GM18498 (cell line): ENCODE data around the gene GPC3.
A peak's percentile ranks its signal among the peaks of the same experiment; 100 is the strongest.
"Not testable (repeated sequence)": the region's sequence is repeated elsewhere in the genome, so short reads cannot be mapped to it uniquely, and the experiment has no call there.

Experiments
- ATAC-seq: cut with Tn5 transposase; IDR thresholded peaks from one replicate; pipeline ENCODE4 v1.9.1; 2021; ENCODE audit warnings: mild to moderate bottlenecking, moderate library complexity; ENCODE audit not compliant: unreplicated experiment

GPC3 gene

DNA sequence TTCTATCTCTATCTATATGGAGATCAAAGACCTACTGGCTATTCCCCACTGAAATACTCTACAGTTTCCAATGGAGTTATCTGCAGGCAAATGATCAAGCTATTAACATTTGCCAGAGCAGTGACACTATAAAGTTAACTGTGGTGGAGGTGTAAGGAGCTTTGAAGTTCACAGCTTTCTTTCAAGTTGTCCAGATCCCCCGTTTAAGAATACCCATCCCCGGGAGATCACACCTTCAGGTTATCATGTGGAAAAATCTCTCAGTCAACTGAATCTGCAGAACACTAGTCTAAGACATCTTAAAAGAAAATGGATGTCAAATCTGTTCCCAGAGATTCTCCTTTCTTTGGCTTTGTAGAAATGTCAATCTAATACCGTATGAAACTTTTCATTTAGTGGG lies 80.1 kb downstream of the GPC3 start:
- ATAC-seq: no peak

DNA sequence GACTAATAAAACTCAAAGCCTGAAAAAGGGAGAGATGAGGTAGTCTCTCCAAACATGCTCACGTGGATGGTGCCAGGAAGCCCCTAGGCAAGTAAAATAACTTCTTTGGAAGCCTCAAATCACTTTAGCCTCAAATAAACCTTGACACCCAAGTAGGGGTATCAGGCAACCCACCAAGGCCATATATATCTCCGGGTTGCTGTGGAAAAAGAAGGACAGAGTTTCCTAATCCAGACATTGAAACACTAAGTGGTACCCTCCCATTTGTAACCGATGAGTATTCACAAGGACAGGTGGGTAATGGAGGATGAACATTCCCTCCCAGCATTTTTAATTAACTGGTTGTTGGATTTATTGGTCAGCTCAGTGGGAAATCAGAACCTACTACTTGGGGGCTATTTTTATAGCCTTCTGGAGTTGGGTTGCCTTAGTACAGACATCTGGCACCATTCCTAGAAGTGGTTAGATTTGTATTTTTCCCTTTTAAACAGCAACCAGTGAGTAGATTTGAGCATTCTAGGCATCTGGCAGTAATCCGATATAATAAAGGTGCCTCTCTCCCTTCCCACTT lies 87.7 kb downstream of the GPC3 start:
- no peak for ATAC-seq

DNA sequence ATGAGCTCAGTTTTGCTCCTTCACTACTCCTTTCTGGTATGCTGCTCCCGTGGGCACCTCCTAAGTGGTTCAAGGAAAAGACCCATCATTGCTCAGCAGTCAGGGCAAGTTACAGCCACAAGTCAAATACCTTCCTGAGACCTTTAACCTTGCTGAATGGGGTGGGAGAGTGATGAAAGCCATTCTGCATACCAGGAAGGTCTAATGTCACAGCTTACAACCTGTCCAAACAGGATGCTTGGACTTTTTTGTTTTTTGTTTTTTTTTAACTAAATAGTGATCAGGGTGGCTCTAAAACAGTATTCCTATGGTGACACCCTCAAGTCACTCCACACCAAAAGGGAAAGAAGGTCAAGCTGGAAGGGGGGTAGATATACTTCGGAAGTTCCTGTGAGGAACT lies 93.1 kb downstream of the GPC3 start:
- no peak for ATAC-seq

DNA sequence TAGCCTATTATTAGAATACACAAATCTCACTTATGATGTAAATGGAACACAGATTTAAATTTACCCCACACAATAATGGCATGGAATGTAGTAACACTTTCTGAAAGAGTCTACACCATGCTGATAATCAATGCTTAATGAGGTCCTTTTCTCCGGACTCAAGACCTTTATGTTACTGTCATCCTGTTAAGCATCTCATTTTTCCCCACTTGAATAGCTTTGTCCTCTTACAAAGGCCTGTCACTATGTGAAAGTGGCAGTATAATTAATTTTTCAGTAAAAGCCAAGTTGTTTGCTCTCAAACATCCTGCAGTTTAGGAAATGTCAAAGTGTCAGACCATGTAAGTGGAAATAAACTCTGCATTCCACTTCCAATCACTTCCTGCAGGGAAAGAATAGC lies 96.4 kb downstream of the GPC3 start:
- no peak for ATAC-seq

DNA sequence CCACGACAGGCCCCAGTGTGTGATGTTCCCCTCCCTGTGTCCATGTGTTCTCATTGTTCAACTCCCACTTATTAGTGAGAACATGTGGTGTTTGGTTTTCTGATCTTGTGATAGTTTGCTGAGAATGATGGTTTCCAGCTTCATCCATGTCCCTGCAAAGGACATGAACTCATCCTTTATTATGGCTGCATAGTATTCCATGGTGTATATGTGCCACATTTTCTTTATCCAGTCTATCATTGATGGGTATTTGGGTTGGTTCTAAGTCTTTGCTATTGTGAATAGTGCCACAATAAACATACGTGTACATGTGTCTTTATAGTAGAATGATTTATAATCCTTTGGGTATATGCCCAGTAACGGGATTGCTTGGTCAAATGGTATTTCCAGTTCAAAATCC lies 97.3 kb downstream of the GPC3 start:
- ATAC-seq: not testable (repeated sequence)

DNA sequence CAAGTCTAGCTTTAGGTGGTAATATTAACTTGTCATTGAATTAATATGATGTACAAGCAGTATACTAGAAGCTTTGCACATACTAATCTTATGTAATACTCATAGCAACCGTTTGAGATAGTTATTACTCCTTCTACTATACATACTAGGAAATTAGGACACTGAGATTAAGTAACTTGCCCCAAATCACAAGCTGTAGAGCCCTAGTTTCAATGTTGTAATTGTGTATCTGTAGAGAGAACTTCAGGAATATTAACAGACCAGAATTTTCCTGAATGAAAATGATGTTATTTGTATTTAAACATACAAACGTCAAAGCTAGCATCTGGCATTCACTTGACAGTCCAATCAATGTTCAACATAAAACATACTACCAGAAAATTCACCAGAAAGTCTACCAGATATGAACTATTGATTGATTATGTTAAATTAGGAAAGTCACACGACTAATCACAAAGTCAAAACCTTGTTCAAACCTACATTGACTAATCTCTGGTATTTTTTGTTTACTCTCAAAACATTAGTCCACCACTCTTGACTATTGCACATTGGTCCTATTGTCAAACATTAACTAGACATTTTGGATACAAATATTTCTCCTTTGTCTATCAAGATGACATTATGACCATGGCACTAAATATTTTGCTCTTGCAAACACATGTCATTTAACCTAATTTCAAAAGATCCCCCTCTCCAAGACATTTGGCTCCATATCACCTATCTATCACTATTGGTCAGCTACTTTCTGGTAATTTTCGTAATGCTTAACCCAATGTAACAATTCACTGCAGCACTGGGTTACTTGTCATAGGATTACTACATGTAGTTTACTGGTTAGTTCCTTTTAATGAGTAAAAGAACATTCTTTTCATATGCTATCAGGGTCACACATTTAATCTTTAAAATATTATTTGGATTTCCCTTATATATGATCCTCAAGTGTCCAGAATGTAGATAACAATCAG lies 100.7 kb downstream of the GPC3 start:
- ATAC-seq: no peak

DNA sequence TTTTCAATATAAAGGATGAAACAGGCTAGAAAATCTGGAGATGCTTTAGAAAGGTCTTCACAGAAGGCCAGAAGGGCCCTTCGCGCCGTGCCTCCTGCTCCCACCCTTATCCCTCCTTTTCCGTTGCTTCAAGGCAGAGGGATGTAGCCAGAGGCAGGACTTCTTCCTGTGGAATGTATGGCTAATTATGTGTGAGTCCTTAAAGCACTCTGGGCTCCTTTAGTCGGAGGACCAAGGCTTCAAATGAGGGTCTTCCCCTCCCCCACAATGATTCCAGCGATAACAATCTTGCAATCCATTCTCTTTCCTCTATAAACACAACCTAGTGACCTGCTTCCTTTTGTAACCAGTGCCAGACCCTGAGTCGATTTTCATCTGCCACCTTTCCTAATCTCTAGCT lies 103.5 kb downstream of the GPC3 start:
- no peak for ATAC-seq

DNA sequence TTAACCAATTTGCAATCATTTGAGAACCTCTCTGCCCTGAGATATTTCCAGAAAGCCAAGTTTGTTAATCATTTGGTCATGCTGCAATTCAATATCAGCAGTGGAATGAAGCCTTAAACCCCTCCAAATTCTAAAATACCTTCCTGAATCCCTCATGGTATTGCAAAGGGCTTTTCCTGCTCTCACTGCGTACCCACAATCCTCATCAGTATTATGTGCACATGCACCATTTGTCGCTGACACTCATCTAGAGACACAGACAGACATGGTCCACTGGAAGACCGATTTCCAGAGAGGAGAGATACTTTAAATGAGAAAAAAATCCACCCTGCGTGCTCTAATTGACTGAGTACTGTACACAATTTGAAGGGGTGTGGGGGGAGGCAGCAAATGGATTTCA lies 104.4 kb downstream of the GPC3 start:
- ATAC-seq: no peak

DNA sequence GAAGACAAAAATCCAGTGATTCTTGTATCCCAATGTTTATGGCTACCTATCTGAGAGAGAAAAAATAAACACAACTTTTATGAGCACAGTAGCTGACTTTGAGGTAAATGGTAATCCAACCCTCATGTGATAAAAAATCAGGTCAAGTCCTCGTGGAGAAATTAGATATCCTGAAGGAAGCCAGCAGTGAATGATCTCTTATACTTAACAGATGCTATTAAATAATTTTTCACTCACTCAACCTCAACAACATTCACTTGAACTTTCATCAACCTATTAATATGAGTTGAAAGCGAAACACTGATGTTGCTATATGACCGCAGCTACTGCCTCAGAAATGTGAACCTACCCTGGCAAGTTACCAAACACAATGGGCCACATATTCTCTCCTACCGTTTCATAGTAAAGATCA lies 105.4 kb downstream of the GPC3 start:
- ATAC-seq: peak; percentile 75

DNA sequence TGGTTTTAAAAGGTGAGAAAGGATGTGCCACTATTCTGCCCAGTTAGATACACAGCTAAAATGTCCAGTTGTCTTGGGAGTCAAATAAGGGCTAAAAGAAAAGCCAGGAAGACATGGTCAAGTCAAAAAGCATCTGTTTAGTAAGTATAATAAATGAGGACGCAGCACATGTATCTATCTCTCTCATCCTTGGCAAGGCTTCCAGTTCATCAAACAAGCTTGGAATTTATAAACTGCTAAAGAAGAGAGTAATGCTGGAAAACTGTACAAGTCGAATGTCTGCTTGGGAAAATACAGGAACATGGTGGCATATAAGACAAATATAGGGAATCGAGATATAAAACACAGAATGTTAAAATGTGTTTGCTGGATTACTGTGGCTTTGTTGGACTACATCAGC lies 106.7 kb downstream of the GPC3 start:
- ATAC-seq: no peak

DNA sequence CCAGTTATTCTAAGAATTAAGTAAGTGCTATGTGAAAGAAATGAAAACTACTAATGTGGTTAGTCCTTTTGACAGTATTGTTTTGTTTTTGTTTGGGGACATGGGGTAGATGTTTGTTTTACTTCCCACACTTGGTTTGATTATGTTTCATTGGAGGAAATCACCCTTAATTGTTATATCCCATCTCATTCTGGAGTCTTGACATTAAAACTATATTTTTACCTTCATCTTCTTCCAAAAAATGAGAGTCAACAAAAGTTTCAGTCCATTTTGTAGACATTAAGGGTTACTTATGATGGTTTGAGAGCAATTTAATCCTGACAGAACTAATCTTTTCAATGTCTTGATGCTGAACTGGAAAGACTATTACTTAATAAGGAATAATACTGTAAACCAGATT lies 108.7 kb downstream of the GPC3 start:
- no peak for ATAC-seq

DNA sequence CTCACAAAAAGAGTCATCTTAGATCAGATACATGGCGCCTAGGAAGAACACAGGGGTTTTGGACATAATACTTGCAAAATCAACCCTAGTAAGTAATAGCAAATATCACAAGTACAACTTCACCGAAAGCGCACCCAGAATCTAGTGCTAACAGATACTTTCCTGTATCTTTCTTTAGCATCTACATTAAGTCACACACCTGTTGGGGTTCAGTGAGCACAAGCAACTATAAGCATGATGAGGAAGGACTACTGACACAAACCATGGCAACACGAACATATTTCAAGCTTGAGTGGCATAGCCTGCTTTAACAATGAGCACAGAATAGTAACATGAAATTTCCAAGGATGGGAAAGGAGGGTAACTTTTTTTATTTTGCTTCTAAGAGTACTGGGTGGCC lies 116.1 kb downstream of the GPC3 start:
- peak; percentile 46 for ATAC-seq

DNA sequence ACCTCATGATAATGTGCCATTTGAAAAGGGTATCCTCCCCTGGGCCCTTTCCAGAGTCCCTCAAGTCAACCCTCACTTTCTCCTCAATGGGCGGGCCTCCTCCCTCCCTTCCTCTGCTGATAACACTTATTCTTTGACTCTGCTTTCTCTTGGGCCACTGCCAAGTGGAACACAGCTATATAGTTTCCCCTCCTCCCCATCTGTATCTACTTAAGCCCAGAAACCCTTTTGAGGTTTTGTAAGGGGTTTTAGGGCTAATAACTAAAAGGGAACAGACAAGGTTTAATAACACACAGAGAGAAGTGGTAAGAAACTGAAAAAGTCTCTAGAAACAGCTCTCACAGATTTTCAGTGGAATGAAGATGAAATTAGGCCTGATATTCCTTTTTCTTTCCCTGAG lies 116.7 kb downstream of the GPC3 start:
- peak; percentile 76 for ATAC-seq

DNA sequence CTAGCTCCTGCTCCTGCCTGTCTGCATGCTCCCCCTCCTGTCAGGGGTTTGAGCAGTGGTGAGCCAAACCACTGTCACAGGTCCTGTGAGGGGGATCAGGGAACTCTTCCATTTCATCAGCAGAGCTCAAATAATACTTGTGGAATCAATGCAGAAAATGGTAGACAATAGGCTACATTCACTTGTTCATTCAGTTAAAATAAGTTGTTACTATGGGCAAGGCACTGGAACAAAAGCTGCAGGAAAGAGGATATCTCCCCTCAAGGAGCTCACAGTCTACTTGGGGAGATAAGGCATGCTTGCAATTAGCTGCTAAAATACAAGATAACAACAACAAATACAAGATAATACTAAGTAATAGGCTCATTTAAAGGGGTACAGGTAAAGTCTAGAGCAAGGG lies 117.1 kb downstream of the GPC3 start:
- ATAC-seq: no peak

DNA sequence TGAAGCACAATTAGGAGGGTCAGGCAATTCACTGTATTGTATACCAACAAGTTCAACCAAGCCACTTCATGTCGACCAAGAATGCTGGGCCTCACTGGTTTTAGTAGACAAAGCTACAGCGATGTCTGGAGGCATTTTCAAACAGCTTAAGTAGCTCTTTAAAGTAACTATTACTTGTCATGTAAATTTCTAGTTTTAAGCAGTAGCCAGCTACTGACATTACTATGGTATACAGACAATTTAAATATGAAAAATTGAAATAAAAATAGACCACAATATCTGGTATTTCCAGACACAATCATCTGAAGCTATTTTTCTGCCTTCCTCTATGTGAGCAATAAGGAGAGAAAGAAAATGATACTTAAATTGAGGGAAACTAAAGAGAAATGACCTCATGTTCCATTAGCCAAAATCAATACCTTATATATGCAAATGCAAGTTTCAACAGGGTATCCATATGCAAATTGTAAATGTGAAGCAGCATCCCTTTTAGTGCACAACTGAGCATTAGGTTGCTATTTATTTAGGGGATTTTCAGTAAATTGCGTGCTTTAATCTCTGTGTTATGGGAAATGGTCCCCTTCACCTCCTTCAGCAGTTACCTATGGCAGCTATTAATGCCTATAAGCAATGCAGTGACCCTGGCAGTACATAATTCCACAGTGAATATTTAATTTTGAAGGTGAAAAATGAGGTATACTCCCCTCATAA lies 119.5 kb downstream of the GPC3 start:
- no peak for ATAC-seq

DNA sequence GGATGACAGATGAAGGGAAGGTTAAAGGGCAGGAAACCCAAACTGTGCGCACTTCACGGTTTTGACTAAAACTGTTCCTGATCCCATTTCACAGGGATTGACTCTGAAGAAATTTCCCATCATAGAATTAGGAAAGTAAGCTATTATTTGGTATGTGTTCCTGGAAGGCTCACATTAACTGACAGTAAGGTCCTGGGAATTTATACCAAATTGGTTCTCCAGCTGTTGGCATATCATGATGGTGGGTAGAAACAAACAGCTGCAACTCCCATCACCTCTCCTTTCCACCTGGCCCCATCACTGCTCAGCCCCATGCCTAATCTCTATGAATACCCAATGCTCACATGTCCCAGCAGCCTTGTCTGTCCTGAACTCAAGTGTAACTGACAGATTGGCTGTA lies 121.2 kb downstream of the GPC3 start:
- no peak for ATAC-seq

DNA sequence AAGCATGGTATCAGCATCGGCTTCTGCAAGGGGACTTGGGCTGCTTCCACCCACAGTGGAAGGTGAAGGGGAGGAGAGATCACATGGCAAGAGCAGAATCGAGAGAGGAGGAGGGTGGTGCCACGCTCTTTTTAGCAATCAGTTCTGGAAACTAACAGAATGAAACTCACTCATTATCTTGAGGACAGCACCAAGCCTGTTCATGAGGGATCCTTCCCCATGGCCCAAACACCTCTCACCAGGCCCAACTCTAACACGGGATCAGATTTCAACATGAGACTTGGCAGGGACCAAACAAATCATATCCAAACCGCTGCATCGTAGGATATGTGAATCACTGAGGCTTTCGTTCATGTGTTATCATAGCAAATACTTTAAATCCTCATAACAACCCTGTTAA lies 125.5 kb downstream of the GPC3 start:
- ATAC-seq: no peak

DNA sequence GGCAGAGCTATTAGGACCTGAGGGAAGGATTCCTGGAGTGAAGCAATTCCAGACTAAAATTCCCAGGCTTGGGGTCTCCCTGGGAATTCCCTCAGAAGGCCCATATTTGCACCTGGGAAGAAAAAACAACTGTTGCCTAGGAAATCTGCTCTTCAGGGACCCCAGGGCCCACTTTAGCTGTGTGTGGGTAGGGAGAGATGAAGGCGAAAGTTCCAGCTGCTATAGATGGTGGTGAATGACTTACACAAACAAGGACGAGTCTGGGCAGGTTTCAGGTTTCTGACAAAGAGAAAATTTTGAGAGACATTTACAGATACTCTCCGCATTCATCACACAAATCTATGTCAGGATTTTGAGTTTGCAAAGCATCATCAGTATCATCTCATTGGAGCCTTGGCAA lies 126.1 kb downstream of the GPC3 start:
- no peak for ATAC-seq

DNA sequence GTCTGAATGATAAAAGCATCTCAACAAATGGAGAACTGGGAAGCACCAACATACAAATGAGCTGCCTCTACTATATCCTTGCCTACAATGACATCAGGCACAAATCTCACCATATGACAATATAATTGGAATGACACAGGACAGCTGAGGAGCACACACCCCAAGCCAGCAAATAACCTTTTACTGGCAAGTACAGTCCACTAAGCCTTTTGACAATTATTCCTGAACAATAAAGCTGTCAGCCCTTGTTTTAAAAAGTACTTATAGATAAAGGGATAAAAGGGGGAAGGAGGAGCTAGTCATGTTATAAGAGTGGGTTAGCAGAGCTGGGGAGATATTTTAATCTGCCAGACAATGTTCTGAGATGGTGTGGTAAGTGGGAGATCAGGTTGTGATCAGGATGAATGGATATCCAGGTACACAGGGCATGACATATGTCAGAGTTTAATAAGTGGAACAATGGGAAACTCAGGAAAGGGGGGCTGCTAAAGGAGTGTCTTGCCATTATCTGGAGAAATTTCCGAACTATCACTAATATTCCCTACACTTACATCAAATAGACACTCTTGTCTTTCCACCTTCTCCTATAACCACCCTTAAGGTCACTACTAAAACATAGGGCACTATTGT lies 127.6 kb downstream of the GPC3 start:
- no peak for ATAC-seq

DNA sequence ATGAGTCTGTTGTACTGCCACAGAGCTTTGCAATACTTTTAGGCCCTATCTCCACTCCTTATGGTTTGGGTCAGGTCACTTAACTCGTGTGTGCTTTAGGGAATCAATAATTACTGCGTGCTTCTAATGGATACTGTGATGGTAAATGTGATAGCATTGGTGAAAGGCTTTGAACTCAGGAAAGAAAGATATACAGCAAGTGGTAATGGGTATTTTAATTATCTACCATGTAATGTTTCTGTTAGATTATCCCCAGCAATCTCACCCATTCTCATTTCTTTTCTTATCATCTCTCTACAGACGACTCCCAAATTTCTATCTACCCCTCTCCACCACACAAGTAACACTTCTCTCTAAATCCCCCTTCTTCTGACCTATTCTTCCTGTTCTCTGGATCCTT lies 128.6 kb downstream of the GPC3 start:
- no peak for ATAC-seq

DNA sequence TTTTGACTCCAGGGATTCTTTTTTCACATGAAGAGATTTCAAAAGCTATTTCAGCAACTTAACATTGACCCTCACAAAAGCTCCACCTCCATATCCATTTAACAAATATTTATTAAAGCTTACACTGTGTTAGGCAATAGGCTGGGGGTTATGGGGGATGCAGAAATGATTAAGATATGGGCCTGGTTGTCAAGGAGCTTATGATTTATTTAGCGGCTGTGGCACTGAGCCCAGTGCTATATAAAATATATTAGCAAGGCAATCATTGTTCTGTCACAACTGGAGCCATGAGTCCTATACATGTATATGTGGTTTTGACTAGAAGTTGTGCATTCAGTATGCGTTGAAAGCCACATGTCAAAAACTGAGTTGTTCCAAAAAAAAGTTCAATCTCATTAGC lies 131.1 kb downstream of the GPC3 start:
- no peak for ATAC-seq
